Breast epithelium (tissue), 3 donors: Measurements from ENCODE around the gene VSX1.

Source experiments
- POLR2A ChIP-seq: fragments of 450-650 bp; IDR thresholded peaks from one replicate; pipeline ENCODE4 v1.6.1; 2016; ENCODE audit warnings: antibody characterized with exemption, mild to moderate bottlenecking, moderate library complexity
- TF ChIP-seq, protein P1 (sequence below), 3 donors: fragments of 450-650 bp; IDR thresholded peaks; one replicate each; pipeline ENCODE4 v1.5.1; 2016 to 2017; ENCODE audit warnings: antibody characterized with exemption in 3 of 3, mild to moderate bottlenecking in 3 of 3, moderate library complexity in 3 of 3

- TF ChIP-seq, protein P1, sequence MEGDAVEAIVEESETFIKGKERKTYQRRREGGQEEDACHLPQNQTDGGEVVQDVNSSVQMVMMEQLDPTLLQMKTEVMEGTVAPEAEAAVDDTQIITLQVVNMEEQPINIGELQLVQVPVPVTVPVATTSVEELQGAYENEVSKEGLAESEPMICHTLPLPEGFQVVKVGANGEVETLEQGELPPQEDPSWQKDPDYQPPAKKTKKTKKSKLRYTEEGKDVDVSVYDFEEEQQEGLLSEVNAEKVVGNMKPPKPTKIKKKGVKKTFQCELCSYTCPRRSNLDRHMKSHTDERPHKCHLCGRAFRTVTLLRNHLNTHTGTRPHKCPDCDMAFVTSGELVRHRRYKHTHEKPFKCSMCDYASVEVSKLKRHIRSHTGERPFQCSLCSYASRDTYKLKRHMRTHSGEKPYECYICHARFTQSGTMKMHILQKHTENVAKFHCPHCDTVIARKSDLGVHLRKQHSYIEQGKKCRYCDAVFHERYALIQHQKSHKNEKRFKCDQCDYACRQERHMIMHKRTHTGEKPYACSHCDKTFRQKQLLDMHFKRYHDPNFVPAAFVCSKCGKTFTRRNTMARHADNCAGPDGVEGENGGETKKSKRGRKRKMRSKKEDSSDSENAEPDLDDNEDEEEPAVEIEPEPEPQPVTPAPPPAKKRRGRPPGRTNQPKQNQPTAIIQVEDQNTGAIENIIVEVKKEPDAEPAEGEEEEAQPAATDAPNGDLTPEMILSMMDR (IDR thresholded peaks at IDR 0.05): no peak
- no peak for TF ChIP-seq POLR2A
Measured at GRCh38 chr20:25033265-25033923, 48.5 kb downstream of the VSX1 start.
